ENCODE data around the gene LIG1.

Gene LIG1

GRCh38 chr19:48169939-48170803 lies at the start of gene LIG1, which contains the start of gene ZSWIM9:
Gene LIG1 (minus strand): TSS chr19:48170344. CDS start chr19:48165566, 4,778 bp downstream.
Gene ZSWIM9 (plus strand): TSS chr19:48170680. CDS start chr19:48171803, 1,123 bp downstream.
- DNase-seq (ENCODE audit: low read depth in 2 of 2): peak; percentile 82 to 84

DNA sequence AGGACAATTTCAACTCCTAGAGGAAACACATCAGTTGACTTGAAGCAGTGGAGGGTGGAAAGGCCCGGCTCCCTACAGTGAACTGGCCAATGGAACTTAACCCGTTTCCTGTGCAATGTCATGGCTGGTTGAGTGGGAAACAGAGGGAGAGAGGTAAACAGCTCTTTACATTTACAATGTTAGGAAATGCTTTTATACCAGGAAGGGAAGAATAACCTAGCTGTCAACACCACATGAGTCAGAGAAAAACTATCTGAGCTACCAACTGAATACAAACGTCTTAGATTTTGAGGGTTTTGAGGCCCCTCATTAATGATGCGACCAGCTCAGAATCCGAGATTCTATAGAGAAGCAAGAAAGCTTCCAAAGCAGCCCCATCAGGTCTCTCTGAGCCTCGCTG lies 48.9 kb upstream of the LIG1 start:
- DNase-seq (ENCODE audit: low read depth in 2 of 2): no peak

DNA sequence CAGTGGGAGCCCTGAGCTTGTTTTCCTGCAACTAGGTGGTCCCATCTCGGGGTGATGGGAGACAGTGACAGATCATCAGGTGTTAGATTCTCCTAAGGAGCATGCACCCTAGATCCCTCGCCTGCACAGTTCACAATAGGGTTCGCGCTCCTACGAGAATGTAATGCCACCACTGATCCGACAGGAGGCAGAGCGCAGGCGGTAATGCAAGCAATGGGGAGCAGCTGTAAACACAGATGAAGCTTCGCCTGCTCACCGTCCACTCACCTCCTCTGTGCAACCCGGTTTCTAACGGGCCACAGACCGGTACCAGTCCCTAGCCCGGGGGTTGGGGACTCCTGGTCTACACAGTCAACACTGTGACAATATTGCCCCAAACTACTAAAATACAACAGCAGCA lies 46.8 kb upstream of the LIG1 start:
- no peak for DNase-seq (ENCODE audit: low read depth in 2 of 2)

- no peak for DNase-seq (ENCODE audit: low read depth in 2 of 2)
Observed at GRCh38 chr19:48213959-48214358, 43.8 kb upstream of the LIG1 start.

- no peak for DNase-seq (ENCODE audit: low read depth in 2 of 2)
Observed at GRCh38 chr19:48210005-48210404, 39.9 kb upstream of the LIG1 start.

DNA sequence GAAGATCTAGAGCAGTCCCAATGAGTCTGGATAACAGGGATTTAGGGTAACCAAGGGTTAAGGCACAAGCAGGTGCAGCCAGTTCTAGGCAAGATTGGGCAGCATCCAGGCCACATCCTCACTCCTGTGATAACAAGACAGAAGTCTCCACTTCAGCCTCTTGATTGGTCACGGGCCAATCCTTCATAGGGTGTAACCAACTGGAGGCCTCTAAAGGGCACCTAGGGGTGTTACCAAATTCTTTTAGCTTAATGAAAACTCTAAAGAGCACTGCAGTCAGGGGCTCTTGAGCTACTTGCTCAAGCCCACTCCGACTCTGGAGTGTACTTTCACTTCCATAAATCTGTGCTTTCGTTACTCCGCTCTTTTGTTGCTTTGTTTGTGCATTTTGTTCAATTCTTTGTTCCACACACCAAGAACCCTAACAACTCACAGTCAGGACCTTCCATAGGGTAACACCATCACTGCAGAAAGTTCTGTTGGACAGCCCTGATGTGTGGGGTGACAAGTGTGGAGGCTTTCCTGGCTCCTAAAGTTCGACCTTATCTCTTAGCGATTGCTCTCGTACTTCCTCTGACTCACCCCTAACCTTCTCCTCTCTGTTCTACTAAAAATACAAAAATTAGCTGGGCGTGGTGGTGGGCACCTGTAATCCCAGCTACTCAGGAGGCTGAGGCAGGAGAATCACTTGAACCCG lies 36.4 kb upstream of the LIG1 start:
- DNase-seq (ENCODE audit: low read depth in 2 of 2): no peak

DNA sequence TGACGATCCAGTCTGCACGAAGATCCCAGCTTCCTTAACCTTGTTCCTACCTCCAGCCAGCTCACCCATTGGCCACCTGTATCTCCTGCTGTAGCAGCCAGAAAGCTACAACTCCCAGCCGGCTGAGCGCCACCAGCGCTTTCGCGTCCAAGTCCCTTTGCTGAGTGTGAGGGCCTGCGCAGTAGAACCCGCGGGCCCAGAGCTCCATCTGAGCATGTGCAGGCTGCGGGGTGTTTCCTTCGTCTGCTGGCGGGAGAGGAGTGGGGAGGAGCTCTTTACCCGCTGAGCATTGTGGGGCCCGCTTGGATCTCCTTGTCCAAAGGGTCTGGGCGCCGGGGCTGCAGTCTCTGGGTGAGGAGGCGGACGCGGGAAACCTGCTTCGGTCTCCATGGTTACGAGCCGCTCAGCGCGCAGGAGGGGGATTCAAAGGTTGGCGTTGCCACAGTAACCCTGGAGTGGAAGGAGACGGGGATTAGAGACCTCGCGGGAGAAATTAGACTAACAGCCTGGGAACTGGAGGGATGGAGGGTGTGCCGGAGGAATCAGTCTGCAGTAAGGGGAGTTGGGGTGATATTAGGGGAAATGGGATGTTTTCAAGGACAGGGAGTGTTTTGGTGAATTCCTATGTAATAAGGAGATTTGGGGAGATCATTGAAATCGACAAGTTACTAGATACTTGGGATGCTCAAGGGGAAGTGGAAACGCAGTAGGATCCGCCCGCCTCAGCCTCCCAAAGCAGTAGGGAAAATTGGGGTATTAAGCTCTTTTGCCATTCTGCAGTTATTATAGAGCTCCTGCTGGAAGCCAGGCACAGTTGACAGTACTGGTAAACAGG lies 33.9 kb upstream of the LIG1 start:
- DNase-seq (ENCODE audit: low read depth in 2 of 2): peak; percentile 77 to 82

DNA sequence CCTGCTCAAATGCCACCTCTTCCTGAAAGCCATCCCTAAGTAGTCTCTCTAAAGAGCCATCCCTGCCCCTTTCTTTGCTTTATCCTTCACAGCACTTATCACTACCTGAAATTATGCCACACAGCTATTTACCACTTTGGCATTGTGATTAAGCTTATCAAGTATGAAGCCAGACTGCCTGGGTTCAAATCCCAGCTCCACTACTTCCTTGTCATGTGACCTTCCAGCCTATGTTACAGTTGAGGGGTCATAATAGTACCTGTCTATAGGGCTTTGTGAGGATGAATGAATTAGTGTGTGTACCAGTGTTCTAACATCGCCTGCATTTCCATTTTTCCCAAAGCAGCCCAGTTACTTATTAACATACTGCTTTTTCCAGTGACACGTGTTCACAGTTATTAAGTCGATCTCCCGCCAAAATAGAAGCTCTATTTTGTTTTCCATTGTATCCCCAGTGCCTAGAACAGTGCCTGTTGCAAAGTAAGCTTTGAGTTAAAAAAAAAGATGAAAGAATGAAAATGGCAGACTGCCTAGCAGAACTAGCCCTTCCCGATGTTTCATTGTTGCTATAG lies 33.2 kb upstream of the LIG1 start:
- no peak for DNase-seq (ENCODE audit: low read depth in 2 of 2)

GRCh38 chr19:48196933-48197665 lies 27.0 kb upstream of the LIG1 start:
- no peak for DNase-seq (ENCODE audit: low read depth in 2 of 2)

DNA sequence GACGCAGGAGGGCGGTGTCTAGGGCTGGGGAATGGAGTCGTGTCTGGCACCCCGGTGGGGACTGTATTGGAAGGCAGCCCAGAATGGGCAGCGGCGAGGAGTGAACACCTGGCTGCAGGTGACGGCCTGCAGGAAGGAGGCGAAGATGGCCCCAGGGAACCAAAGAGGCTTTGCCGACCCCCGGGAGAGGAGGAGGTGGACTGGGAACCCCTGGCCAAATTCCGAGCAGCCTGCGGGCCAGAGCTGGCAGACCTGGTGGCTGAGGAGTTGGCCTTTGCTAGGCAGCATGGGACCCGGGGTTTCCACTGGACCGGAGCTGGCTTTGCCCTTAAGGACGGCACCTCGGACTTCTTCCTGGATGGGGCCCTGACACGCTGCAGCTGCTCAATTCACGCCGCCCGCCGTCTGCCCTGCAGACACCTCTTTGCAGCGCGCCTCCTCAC lies 26.2 kb upstream of the LIG1 start:
- DNase-seq (ENCODE audit: low read depth in 2 of 2): no peak

GRCh38 chr19:48194844-48195830 lies 25.0 kb upstream of the LIG1 start:
- no peak for DNase-seq (ENCODE audit: low read depth in 2 of 2)

DNA sequence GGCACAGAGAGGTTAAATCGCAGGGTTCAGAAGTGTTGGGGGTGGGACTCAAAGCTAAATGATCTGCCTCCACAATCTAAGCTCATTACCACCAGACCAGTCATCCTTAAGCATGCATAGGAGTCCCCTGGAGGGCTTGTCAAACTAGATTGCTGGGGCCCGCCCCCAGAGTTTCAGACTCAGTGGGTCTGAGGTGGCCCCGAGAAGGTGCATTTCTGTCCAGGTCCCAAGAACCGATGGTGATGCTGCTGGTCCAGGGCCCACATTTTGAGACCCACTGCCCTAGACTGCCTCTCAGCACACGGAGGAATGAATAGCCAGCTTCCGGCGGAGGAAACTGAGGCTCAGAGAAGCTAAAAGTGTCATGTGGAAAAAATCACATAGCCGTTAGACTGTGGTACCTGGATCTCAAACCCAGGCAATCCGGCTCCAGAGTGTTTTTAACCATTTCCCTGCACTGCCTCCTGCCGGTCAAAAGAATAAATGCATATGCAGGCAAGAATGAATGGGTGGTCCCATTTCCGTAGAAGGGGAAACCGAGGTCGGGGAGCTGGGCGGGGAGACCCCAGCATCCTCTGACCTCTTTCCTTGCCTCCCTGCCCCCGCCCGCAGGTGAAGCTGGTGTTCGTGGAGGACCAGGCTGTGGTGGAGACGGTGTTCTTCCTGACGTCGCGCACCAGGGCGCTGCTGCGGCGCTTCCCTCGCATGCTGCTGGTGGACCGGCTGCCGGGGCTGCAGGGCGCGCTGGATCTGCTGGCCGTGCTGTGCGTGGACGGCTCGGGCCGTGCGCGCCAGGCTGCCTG lies 24.1 kb upstream of the LIG1 start:
- DNase-seq (ENCODE audit: low read depth in 2 of 2): no peak

GRCh38 chr19:48192750-48193149 lies 22.6 kb upstream of the LIG1 start:
- no peak for DNase-seq (ENCODE audit: low read depth in 2 of 2)

- no peak for DNase-seq (ENCODE audit: low read depth in 2 of 2)
Observed at GRCh38 chr19:48190885-48191284, 20.7 kb upstream of the LIG1 start.

DNA sequence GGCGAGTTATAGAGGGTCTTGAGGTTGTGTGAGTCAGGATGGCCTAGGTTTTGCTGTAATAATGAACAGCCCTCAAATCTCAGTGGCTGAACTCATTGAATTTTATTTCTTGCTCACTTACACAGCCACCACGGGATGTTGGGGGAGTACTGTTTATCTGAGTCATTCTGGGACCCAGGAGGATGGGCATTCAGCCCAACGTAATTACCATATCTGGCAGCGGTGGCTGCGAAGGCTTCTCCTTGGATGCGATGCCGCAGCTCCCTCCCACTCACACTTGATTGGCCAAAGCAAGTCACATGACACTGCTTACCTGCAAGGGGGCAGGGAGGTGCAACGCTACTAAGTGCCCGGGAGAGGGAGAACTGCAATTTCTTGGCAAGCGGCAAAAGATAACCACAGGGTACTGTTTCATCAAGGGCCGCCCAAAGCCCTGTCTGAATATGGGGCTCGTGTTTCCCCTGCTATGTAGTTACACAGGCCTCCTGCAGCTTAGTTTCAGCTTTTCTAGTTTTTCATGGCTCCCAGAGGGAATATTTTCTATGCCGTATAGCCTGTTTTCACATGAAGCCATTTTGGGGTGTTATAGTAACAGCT lies 20.2 kb upstream of the LIG1 start:
- peak; percentile 13 to 35 for DNase-seq (ENCODE audit: low read depth in 2 of 2)

- DNase-seq (ENCODE audit: low read depth in 2 of 2): no peak
Observed at GRCh38 chr19:48186541-48186991, 16.4 kb upstream of the LIG1 start.

GRCh38 chr19:48186015-48186414 lies 15.9 kb upstream of the LIG1 start:
- no peak for DNase-seq (ENCODE audit: low read depth in 2 of 2)

DNA sequence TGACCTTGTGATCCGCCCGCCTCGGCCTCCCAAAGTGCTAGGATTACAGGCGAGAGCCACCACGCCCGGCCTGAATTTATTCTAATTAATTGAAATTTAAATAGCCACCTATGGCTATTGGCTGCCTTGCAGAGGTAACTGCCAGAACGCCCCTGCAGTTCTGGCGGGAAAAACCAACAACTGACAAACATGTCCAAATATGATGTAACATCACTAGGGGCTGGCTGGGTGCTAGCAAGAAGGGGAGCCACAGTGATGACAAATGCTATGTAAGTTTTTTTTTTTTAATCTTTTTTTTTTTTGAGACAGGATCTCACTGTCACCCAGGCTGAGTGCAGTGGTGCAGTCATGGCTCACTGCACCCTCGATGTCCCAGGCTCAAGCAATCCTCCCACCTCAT lies 13.2 kb upstream of the LIG1 start:
- DNase-seq (ENCODE audit: low read depth in 2 of 2): no peak
